Heart left ventricle (tissue), 13 donors: ENCODE data around the gene PSG5.
"Not testable (repeated sequence)": the region's sequence is repeated elsewhere in the genome, so short reads cannot be mapped to it uniquely, and the experiment has no call there.

ENCODE experiments used
- CTCF ChIP-seq, 12 donors: fragments of 200-600 bp; sonication (generic) in 4 of 12; IDR thresholded peaks; one replicate each; pipeline versions ENCODE4 v1.5.0 to v1.8.0; 2018 to 2022; ENCODE audit warnings: antibody characterized with exemption in 12 of 12, mild to moderate bottlenecking in 5 of 12
- POLR2A ChIP-seq, 2 donors: fragments of 450-650 bp; IDR thresholded peaks; one replicate each; pipeline ENCODE4 v1.6.1; 2017; ENCODE audit warnings: antibody characterized with exemption in 2 of 2, mild to moderate bottlenecking in 2 of 2, moderate library complexity in 2 of 2
- donor health status: ischemic (EF 13 %, LVEDD 7.1; RV severe dilation, severe dysfunction).
- donor health status: DM: no; HTN: yes; CAD: no.
- donor health status: DM: no; HTN: no; CAD: no.
- donor health status: ischemic (EF 25% LVEDD 6.9; RV normal size, moderate dysfunction).
- donor health status: ischemic (EF 25% LVEDD 5.7; RV mildly dilated, moderate dysfunction).
- donor health status: ischemic (EF 35%, LVEDD 5.7; RV mildly dilated, moderate dysfunction).
- donor health status: nonischemic (EF 11% LVEDD 7.7; RV severe dilation, severe dysfunction).
- donor health status: DM: yes; HTN: yes; CAD: no.
- donor health status: PGD.
- donor health status: ischemic (EF 29% LVEDD 5.4; RV normal size, mild dysfunction).
- donor health status: nonischemic (EF 23%, LVEDD 6.1; RV moderate dilation, normal function).

GRCh38 chr19:43201891-43202290 lies 15.6 kb upstream of the PSG5 start:
- not testable (repeated sequence) for TF ChIP-seq POLR2A, CTCF (IDR thresholded peaks at IDR 0.05)
